T-helper 17 cell (primary cell): Measurements from ENCODE around the gene VCL. TPM values are rescaled to one million over a fixed set of nuclear protein-coding genes. Genes with fewer than 3 reads are reported as not detected.

Experiments
- ATAC-seq: fragments of 150-1000 bp; cut with Tn5 transposase; 2 replicates; pipeline ENCODE4 v1.10.0; 2021; ENCODE audit warnings: mild to moderate bottlenecking, moderate library complexity
- DNase-seq, 3 donors: peaks; one replicate each; pipeline versions ENCODE4 v3.0.0 to v3.0.0-alpha.2; 2020 to 2021
- H3K9me3 ChIP-seq: one replicate; pipeline ENCODE4 v1.7.0; 2013; ENCODE audit warnings: low read length, mild to moderate bottlenecking; ENCODE audit not compliant: control insufficient read depth, poor library complexity, severe bottlenecking
- H3K27ac Mint-ChIP-seq: one replicate; pipeline ENCODE4 v1.8.0; 2022; ENCODE audit warnings: mild to moderate bottlenecking, moderate library complexity, mixed read lengths
- H3K27me3 Mint-ChIP-seq: one replicate; pipeline ENCODE4 v1.8.0; 2022; ENCODE audit warnings: mixed read lengths
- H3K36me3 Mint-ChIP-seq: one replicate; pipeline ENCODE4 v1.8.0; 2022; ENCODE audit warnings: low read depth, mixed read lengths
- H3K4me1 Mint-ChIP-seq: one replicate; pipeline ENCODE4 v1.8.0; 2022; ENCODE audit warnings: mild to moderate bottlenecking, mixed read lengths
- H3K4me3 Mint-ChIP-seq: one replicate; pipeline ENCODE4 v1.8.0; 2022; ENCODE audit warnings: mild to moderate bottlenecking, moderate library complexity, mixed read lengths
- total RNA-seq, 4 donors: library from RNA in 2 of 4; stranded (reverse) in 2 of 4; gene quantifications; one replicate each; pipeline ENCODE4 v1.2.3 and lab custom pipeline; 2022 to 2026

The VCL gene
- total RNA-seq, 2 donors from 2014 or later, result 79.1 to 245 TPM

GRCh38 chr10:74107391-74107790 lies 109.5 kb downstream of the VCL start:
- Mint-ChIP-seq H3K4me3 (no peak overlapping the region), H3K27ac (peak overlapping the region; percentile 81), H3K36me3 (peaks cover 10% of the 10 kb centered on the region), H3K27me3 (no peaks in the 10 kb centered on the region), H3K4me1 (peaks cover 8% of the 10 kb centered on the region)
- H3K9me3 ChIP-seq, result no peaks in the 10 kb centered on the region
- no peak for DNase-seq
- no peak for ATAC-seq

GRCh38 chr10:74109452-74109851 lies 111.5 kb downstream of the VCL start:
- no peaks in the 10 kb centered on the region for H3K27me3 Mint-ChIP-seq
- DNase-seq, result no peak
- H3K9me3 ChIP-seq, result no peaks in the 10 kb centered on the region
- ATAC-seq, result no peak
- H3K4me1 Mint-ChIP-seq, result peaks cover 15% of the 10 kb centered on the region
- no peak overlapping the region for H3K4me3 Mint-ChIP-seq
- peaks cover 13% of the 10 kb centered on the region for H3K36me3 Mint-ChIP-seq
- peak overlapping the region; percentile 80 for H3K27ac Mint-ChIP-seq

- DNase-seq (no peak), ATAC-seq (no peak)
- peaks cover 15% of the 10 kb centered on the region for H3K4me1 Mint-ChIP-seq
- no peak overlapping the region for H3K4me3 Mint-ChIP-seq
- H3K36me3 Mint-ChIP-seq, result peaks cover 13% of the 10 kb centered on the region
- H3K27me3 Mint-ChIP-seq, result no peaks in the 10 kb centered on the region
- peak overlapping the region; percentile 80 for H3K27ac Mint-ChIP-seq
- H3K9me3 ChIP-seq, result no peaks in the 10 kb centered on the region
These were observed 112.2 kb downstream of the VCL start for GRCh38 chr10:74110120-74110519.

- no peak for DNase-seq
- Mint-ChIP-seq H3K27ac (peak overlapping the region; percentile 29), H3K4me3 (no peak overlapping the region), H3K27me3 (no peaks in the 10 kb centered on the region), H3K36me3 (peaks cover 16% of the 10 kb centered on the region), H3K4me1 (peaks cover 13% of the 10 kb centered on the region)
- H3K9me3 ChIP-seq, result no peaks in the 10 kb centered on the region
- ATAC-seq, result no peak
These were observed 113.9 kb downstream of the VCL start for GRCh38 chr10:74111799-74112198.

- peaks cover 10% of the 10 kb centered on the region for H3K36me3 Mint-ChIP-seq
- no peaks in the 10 kb centered on the region for H3K27me3 Mint-ChIP-seq
- H3K27ac Mint-ChIP-seq, result peak overlapping the region; percentile 87
- no peak for ATAC-seq
- peaks cover 8% of the 10 kb centered on the region for H3K4me1 Mint-ChIP-seq
- DNase-seq, result no peak
- no peak overlapping the region for H3K4me3 Mint-ChIP-seq
- H3K9me3 ChIP-seq, result no peaks in the 10 kb centered on the region
These were observed 115.6 kb downstream of the VCL start for GRCh38 chr10:74113546-74113945.

- no peak for ATAC-seq
- H3K4me1 Mint-ChIP-seq, result peaks cover 8% of the 10 kb centered on the region
- H3K27ac Mint-ChIP-seq, result peak overlapping the region; percentile 87
- no peak overlapping the region for H3K4me3 Mint-ChIP-seq
- DNase-seq, result no peak
- H3K9me3 ChIP-seq, result no peaks in the 10 kb centered on the region
- H3K36me3 Mint-ChIP-seq, result peaks cover 12% of the 10 kb centered on the region
- no peaks in the 10 kb centered on the region for H3K27me3 Mint-ChIP-seq
These were observed 116.1 kb downstream of the VCL start for GRCh38 chr10:74114041-74114448.

GRCh38 chr10:74117738-74118137 lies 119.8 kb downstream of the VCL start:
- no peaks in the 10 kb centered on the region for H3K9me3 ChIP-seq
- peak; percentile 42 for ATAC-seq
- H3K4me3 Mint-ChIP-seq, result no peak overlapping the region
- no peaks in the 10 kb centered on the region for H3K27me3 Mint-ChIP-seq
- H3K27ac Mint-ChIP-seq, result peak overlapping the region; percentile 92
- DNase-seq, result no peak
- H3K36me3 Mint-ChIP-seq, result peaks cover 11% of the 10 kb centered on the region
- peaks cover 20% of the 10 kb centered on the region for H3K4me1 Mint-ChIP-seq

GRCh38 chr10:74118804-74119203 lies 120.9 kb downstream of the VCL start:
- peaks cover 11% of the 10 kb centered on the region for H3K36me3 Mint-ChIP-seq
- no peak for ATAC-seq
- peak overlapping the region; percentile 92 for H3K27ac Mint-ChIP-seq
- peaks cover 19% of the 10 kb centered on the region for H3K4me1 Mint-ChIP-seq
- DNase-seq, result no peak
- H3K27me3 Mint-ChIP-seq, result no peaks in the 10 kb centered on the region
- H3K9me3 ChIP-seq, result no peaks in the 10 kb centered on the region
- H3K4me3 Mint-ChIP-seq, result no peak overlapping the region

GRCh38 chr10:74120911-74121310 lies 123.0 kb downstream of the VCL start:
- Mint-ChIP-seq H3K4me1 (peaks cover 13% of the 10 kb centered on the region), H3K27ac (peak overlapping the region; percentile 78), H3K4me3 (no peak overlapping the region), H3K36me3 (peaks cover 8% of the 10 kb centered on the region), H3K27me3 (no peaks in the 10 kb centered on the region)
- no peaks in the 10 kb centered on the region for H3K9me3 ChIP-seq
- ATAC-seq (no peak), DNase-seq (no peak)

- Mint-ChIP-seq H3K4me3 (no peak overlapping the region), H3K4me1 (peaks cover 13% of the 10 kb centered on the region), H3K27ac (peak overlapping the region; percentile 78), H3K27me3 (no peaks in the 10 kb centered on the region), H3K36me3 (peaks cover 5% of the 10 kb centered on the region)
- DNase-seq, result no peak
- no peaks in the 10 kb centered on the region for H3K9me3 ChIP-seq
- ATAC-seq, result no peak
These were observed 123.5 kb downstream of the VCL start for GRCh38 chr10:74121368-74121767.

GRCh38 chr10:74122060-74122459 lies 124.1 kb downstream of the VCL start:
- H3K36me3 Mint-ChIP-seq, result peaks cover 5% of the 10 kb centered on the region
- no peak for DNase-seq

GRCh38 chr10:74123081-74123480 lies 125.2 kb downstream of the VCL start:
- H3K27ac Mint-ChIP-seq, result peak overlapping the region; percentile 78
- H3K4me3 Mint-ChIP-seq, result no peak overlapping the region
- H3K36me3 Mint-ChIP-seq, result peaks cover 5% of the 10 kb centered on the region
- ATAC-seq, result no peak
- DNase-seq, result no peak
- H3K4me1 Mint-ChIP-seq, result peaks cover 11% of the 10 kb centered on the region
- H3K9me3 ChIP-seq, result no peaks in the 10 kb centered on the region
- H3K27me3 Mint-ChIP-seq, result no peaks in the 10 kb centered on the region

More at GRCh38 chr10:74122060-74122459, 124.1 kb downstream of the VCL start:
- H3K27ac Mint-ChIP-seq, result peak overlapping the region; percentile 78
- H3K27me3 Mint-ChIP-seq, result no peaks in the 10 kb centered on the region
- H3K4me3 Mint-ChIP-seq, result no peak overlapping the region
- ATAC-seq, result no peak
- H3K4me1 Mint-ChIP-seq, result peaks cover 12% of the 10 kb centered on the region
- H3K9me3 ChIP-seq, result no peaks in the 10 kb centered on the region

- H3K27ac Mint-ChIP-seq, result no peak overlapping the region
- ATAC-seq (no peak), DNase-seq (no peak)
- no peaks in the 10 kb centered on the region for H3K4me1 Mint-ChIP-seq
- H3K36me3 Mint-ChIP-seq, result no peaks in the 10 kb centered on the region
- no peaks in the 10 kb centered on the region for H3K27me3 Mint-ChIP-seq
- no peaks in the 10 kb centered on the region for H3K9me3 ChIP-seq
- no peak overlapping the region for H3K4me3 Mint-ChIP-seq
These were observed 136.3 kb downstream of the VCL start for GRCh38 chr10:74133923-74134820.

- Mint-ChIP-seq H3K4me3 (no peak overlapping the region), H3K27me3 (no peaks in the 10 kb centered on the region), H3K36me3 (no peaks in the 10 kb centered on the region), H3K4me1 (no peaks in the 10 kb centered on the region), H3K27ac (no peak overlapping the region)
- no peak for DNase-seq
- ATAC-seq, result no peak
- no peaks in the 10 kb centered on the region for H3K9me3 ChIP-seq
These were observed 137.5 kb downstream of the VCL start for GRCh38 chr10:74135452-74135851.
